H1 (cell line): ENCODE results near the gene CACNB2. TPM values are rescaled to one million over a fixed set of nuclear protein-coding genes. Genes with fewer than 3 reads are reported as not detected.

ENCODE experiments used
- SP1 ChIP-seq: IDR thresholded peaks from 2 replicates; pipeline ENCODE4 v1.6.1; 2011; ENCODE audit warnings: low read depth, low read length
- TEAD4 ChIP-seq: IDR thresholded peaks from 2 replicates; pipeline ENCODE4 v1.6.1; 2012; ENCODE audit warnings: low read depth, low read length, inconsistent platforms, mixed read lengths
- polyA plus RNA-seq, 7 experiments: library from polyadenylated mRNA; depleted of rRNA in 3 of 7; stranded (reverse) in 5 of 7; unstranded in 2 of 7; fragments of >200 nt in 5 of 7; fragments of 200-250 nt in 2 of 7; gene quantifications; 1 replicate in 5 of 7; 2 replicates in 1 of 7; 4 replicates in 1 of 7; pipeline versions ENCODE4 v1.2.1 to v1.2.3, GENCODE V29; 2011 to 2013; ENCODE audit warnings: missing spikeins in 2 of 7, mixed read lengths in 2 of 7
- total RNA-seq: library from RNA; stranded (reverse); fragmentation: NEBNext Ultra II Directional; extraction: Animal tissue kit (Norgen Biotek cat#: 25700); gene quantifications from 2 replicates; pipeline ENCODE4 v1.2.1, GENCODE V29; 2021
- TF ChIP-seq, protein P1 (sequence below): fragments of 300-600 bp; sonication (generic); IDR thresholded peaks from 2 replicates; pipeline ENCODE4 v1.7.1; 2012; ENCODE audit warnings: low read length, moderate library complexity, mild to moderate bottlenecking, inconsistent platforms; ENCODE audit not compliant: insufficient replicate concordance
- TF ChIP-seq, protein P2 (sequence below): IDR thresholded peaks from 2 replicates; pipeline ENCODE4 v1.6.1; 2011; ENCODE audit warnings: low read depth, mild to moderate bottlenecking, low read length; ENCODE audit not compliant: insufficient read depth

The CACNB2 gene
- total and polyA plus RNA-seq, 2 of the 8 experiments (the other 6 are each of a cell fraction or from before 2014, with no cell fraction given), result 2.4 to 3.2 TPM

DNA sequence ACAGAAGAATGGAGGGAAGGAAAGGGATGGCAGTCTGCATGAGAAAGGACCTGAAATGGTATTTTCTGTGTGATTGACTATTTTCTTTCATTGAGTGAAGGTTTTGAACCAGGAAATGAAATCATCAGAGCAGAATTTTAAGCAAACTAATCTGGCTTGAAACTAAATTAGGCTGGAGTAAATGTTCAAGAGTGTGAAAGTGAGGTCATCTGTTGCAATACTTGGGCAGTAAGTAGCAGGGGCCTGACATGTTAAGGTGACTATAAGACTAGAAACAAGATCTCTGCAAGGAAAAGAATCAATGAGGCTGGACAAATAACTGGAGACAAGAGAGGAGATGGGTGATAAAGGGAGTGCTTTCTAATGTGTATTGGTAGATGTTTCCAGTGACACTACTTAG, 306.0 kb downstream of the CACNB2 start (continued):
- TF ChIP-seq, protein P1, sequence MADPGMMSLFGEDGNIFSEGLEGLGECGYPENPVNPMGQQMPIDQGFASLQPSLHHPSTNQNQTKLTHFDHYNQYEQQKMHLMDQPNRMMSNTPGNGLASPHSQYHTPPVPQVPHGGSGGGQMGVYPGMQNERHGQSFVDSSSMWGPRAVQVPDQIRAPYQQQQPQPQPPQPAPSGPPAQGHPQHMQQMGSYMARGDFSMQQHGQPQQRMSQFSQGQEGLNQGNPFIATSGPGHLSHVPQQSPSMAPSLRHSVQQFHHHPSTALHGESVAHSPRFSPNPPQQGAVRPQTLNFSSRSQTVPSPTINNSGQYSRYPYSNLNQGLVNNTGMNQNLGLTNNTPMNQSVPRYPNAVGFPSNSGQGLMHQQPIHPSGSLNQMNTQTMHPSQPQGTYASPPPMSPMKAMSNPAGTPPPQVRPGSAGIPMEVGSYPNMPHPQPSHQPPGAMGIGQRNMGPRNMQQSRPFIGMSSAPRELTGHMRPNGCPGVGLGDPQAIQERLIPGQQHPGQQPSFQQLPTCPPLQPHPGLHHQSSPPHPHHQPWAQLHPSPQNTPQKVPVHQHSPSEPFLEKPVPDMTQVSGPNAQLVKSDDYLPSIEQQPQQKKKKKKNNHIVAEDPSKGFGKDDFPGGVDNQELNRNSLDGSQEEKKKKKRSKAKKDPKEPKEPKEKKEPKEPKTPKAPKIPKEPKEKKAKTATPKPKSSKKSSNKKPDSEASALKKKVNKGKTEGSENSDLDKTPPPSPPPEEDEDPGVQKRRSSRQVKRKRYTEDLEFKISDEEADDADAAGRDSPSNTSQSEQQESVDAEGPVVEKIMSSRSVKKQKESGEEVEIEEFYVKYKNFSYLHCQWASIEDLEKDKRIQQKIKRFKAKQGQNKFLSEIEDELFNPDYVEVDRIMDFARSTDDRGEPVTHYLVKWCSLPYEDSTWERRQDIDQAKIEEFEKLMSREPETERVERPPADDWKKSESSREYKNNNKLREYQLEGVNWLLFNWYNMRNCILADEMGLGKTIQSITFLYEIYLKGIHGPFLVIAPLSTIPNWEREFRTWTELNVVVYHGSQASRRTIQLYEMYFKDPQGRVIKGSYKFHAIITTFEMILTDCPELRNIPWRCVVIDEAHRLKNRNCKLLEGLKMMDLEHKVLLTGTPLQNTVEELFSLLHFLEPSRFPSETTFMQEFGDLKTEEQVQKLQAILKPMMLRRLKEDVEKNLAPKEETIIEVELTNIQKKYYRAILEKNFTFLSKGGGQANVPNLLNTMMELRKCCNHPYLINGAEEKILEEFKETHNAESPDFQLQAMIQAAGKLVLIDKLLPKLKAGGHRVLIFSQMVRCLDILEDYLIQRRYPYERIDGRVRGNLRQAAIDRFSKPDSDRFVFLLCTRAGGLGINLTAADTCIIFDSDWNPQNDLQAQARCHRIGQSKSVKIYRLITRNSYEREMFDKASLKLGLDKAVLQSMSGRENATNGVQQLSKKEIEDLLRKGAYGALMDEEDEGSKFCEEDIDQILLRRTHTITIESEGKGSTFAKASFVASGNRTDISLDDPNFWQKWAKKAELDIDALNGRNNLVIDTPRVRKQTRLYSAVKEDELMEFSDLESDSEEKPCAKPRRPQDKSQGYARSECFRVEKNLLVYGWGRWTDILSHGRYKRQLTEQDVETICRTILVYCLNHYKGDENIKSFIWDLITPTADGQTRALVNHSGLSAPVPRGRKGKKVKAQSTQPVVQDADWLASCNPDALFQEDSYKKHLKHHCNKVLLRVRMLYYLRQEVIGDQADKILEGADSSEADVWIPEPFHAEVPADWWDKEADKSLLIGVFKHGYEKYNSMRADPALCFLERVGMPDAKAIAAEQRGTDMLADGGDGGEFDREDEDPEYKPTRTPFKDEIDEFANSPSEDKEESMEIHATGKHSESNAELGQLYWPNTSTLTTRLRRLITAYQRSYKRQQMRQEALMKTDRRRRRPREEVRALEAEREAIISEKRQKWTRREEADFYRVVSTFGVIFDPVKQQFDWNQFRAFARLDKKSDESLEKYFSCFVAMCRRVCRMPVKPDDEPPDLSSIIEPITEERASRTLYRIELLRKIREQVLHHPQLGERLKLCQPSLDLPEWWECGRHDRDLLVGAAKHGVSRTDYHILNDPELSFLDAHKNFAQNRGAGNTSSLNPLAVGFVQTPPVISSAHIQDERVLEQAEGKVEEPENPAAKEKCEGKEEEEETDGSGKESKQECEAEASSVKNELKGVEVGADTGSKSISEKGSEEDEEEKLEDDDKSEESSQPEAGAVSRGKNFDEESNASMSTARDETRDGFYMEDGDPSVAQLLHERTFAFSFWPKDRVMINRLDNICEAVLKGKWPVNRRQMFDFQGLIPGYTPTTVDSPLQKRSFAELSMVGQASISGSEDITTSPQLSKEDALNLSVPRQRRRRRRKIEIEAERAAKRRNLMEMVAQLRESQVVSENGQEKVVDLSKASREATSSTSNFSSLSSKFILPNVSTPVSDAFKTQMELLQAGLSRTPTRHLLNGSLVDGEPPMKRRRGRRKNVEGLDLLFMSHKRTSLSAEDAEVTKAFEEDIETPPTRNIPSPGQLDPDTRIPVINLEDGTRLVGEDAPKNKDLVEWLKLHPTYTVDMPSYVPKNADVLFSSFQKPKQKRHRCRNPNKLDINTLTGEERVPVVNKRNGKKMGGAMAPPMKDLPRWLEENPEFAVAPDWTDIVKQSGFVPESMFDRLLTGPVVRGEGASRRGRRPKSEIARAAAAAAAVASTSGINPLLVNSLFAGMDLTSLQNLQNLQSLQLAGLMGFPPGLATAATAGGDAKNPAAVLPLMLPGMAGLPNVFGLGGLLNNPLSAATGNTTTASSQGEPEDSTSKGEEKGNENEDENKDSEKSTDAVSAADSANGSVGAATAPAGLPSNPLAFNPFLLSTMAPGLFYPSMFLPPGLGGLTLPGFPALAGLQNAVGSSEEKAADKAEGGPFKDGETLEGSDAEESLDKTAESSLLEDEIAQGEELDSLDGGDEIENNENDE, result no peak
- TF ChIP-seq SP1 (no peak), TEAD4 (no peak)
- TF ChIP-seq, protein P2, sequence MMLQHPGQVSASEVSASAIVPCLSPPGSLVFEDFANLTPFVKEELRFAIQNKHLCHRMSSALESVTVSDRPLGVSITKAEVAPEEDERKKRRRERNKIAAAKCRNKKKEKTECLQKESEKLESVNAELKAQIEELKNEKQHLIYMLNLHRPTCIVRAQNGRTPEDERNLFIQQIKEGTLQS, result no peak
